ENCODE results near the gene CACNG4. TPM values are rescaled to one million over a fixed set of nuclear protein-coding genes. Genes with fewer than 3 reads are reported as not detected.

The CACNG4 gene
- total RNA-seq, 1 experiment from 2014 or later: not detected

GRCh38 chr17:66960613-66961012 is 3.9 kb upstream of the CACNG4 start:
- Histone ChIP-seq H4K20me1 (ENCODE audit: insufficient read depth, low read depth, low read length) (no peaks in the 10 kb centered on the region), H3K9me3 (ENCODE audit: low read length) (no peaks in the 10 kb centered on the region), H3K79me2 (ENCODE audit: low read length) (no peaks in the 10 kb centered on the region), H3K4me2 (ENCODE audit: low read depth, low read length, poor library complexity, severe bottlenecking) (no peak overlapping the region), H3K27ac (ENCODE audit: low read length) (no peak overlapping the region), H2AFZ (ENCODE audit: low read length) (no peak overlapping the region), H3K9me2 (replicated peaks; ENCODE audit: insufficient read depth, low read length) (no peaks in the 10 kb centered on the region), H3K4me1 (ENCODE audit: low read length) (no peaks in the 10 kb centered on the region), H3K9ac (ENCODE audit: low read length) (no peak overlapping the region), H3K36me3 (ENCODE audit: insufficient read depth, low read length) (no peaks in the 10 kb centered on the region), H3K27me3 (ENCODE audit: low read length) (no peaks in the 10 kb centered on the region), H3K4me3 (ENCODE audit: low read length) (no peak overlapping the region)
- no peak for DNase-seq

DNA sequence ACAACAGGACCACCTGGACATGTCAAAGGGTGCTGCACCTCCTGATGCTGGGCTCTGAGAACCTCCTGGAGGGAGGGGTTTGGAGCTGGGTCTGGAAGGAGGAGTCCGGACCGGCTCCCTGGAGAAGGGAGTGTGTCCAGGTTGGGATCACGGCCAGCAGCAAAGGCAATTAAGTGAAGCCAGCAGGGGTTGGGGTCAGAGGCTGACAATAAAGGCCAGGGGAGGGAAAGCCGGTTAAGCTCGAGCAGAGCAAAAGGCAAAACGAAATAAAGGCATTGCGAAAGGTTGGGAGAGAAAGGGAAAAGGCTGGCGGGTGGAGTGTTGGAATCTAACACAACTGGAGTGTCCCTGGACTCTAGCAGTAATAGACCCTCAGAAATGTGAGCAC is 992 bp upstream of the CACNG4 start:
- Histone ChIP-seq H3K9me3 (ENCODE audit: low read length) (no peaks in the 10 kb centered on the region), H3K79me2 (ENCODE audit: low read length) (no peaks in the 10 kb centered on the region), H3K4me3 (ENCODE audit: low read length) (no peak overlapping the region), H3K9ac (ENCODE audit: low read length) (no peak overlapping the region), H3K9me2 (replicated peaks; ENCODE audit: insufficient read depth, low read length) (no peaks in the 10 kb centered on the region), H3K27ac (ENCODE audit: low read length) (no peak overlapping the region), H3K4me1 (ENCODE audit: low read length) (no peaks in the 10 kb centered on the region), H3K27me3 (ENCODE audit: low read length) (no peaks in the 10 kb centered on the region), H3K36me3 (ENCODE audit: insufficient read depth, low read length) (no peaks in the 10 kb centered on the region), H4K20me1 (ENCODE audit: insufficient read depth, low read depth, low read length) (no peaks in the 10 kb centered on the region), H3K4me2 (ENCODE audit: low read depth, low read length, poor library complexity, severe bottlenecking) (no peak overlapping the region), H2AFZ (ENCODE audit: low read length) (no peak overlapping the region)
- DNase-seq: no peak

GRCh38 chr17:66964930-66965800 is 658 bp downstream of the CACNG4 start:
- no peaks in the 10 kb centered on the region for H3K9me2 ChIP-seq (replicated peaks; ENCODE audit: insufficient read depth, low read length)
- no peak overlapping the region for H2AFZ ChIP-seq (ENCODE audit: low read length)
- DNase-seq: no peak
- no peak overlapping the region for H3K9ac ChIP-seq (ENCODE audit: low read length)
- no peaks in the 10 kb centered on the region for H3K36me3 ChIP-seq (ENCODE audit: insufficient read depth, low read length)
- H3K27me3 ChIP-seq (ENCODE audit: low read length): no peaks in the 10 kb centered on the region
- no peak overlapping the region for H3K4me2 ChIP-seq (ENCODE audit: low read depth, low read length, poor library complexity, severe bottlenecking)
- no peaks in the 10 kb centered on the region for H4K20me1 ChIP-seq (ENCODE audit: insufficient read depth, low read depth, low read length)
- H3K9me3 ChIP-seq (ENCODE audit: low read length): no peaks in the 10 kb centered on the region
- H3K4me3 ChIP-seq (ENCODE audit: low read length): no peak overlapping the region
- H3K4me1 ChIP-seq (ENCODE audit: low read length): no peaks in the 10 kb centered on the region
- no peaks in the 10 kb centered on the region for H3K79me2 ChIP-seq (ENCODE audit: low read length)
- H3K27ac ChIP-seq (ENCODE audit: low read length): no peak overlapping the region

DNA sequence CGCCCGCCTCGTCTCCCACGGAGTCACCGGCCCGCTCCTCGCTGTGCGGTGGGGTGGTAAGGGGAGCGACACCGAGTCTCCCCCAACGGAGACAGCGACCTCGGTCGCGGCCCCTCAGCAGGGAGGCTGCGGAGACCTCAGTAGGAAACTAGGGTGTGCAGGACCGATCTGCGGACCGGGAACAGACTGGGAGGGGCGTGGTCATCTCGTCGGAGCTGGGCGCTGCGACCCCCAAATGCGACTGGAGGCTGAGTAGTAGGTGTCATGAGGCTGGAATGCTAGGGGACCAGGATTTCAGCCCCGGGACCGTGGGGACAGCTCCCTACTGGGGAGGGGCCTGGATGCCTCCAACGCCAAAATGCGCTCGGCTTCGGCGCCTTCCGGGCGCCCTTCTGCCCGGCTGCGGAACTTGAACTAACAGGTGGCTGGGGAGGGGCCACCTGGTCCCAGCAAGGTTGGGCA is 1.3 kb downstream of the CACNG4 start:
- no peak overlapping the region for H3K4me3 ChIP-seq (ENCODE audit: low read length)
- H3K27me3 ChIP-seq (ENCODE audit: low read length): no peaks in the 10 kb centered on the region
- no peak overlapping the region for H3K9ac ChIP-seq (ENCODE audit: low read length)
- no peak overlapping the region for H3K4me2 ChIP-seq (ENCODE audit: low read depth, low read length, poor library complexity, severe bottlenecking)
- H3K9me3 ChIP-seq (ENCODE audit: low read length): no peaks in the 10 kb centered on the region
- H3K36me3 ChIP-seq (ENCODE audit: insufficient read depth, low read length): no peaks in the 10 kb centered on the region
- H2AFZ ChIP-seq (ENCODE audit: low read length): no peak overlapping the region
- H4K20me1 ChIP-seq (ENCODE audit: insufficient read depth, low read depth, low read length): no peaks in the 10 kb centered on the region
- H3K27ac ChIP-seq (ENCODE audit: low read length): no peak overlapping the region
- no peaks in the 10 kb centered on the region for H3K9me2 ChIP-seq (replicated peaks; ENCODE audit: insufficient read depth, low read length)
- no peaks in the 10 kb centered on the region for H3K4me1 ChIP-seq (ENCODE audit: low read length)
- no peak for DNase-seq
- H3K79me2 ChIP-seq (ENCODE audit: low read length): no peaks in the 10 kb centered on the region

DNA sequence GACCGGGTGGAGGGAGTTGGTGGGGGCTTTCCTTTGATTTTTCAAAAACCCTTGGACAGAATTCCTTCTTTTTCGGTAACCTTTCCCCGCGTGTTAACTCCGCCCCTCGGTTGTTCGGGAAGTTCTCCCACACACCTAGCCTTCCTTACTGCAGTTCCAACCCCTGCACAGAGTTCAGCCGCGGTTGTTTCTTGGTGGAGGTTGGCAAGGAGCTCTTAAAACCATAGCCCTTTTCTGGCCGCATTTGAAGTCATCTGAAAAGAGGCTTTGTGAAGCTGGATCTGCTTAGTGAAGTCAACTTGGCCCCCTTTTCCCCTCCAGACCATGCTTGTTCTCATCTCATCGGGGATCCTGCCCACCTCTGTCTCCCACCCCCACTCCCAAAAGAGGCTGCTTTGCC is 1.8 kb downstream of the CACNG4 start:
- H3K4me3 ChIP-seq (ENCODE audit: low read length): no peak overlapping the region
- no peaks in the 10 kb centered on the region for H3K79me2 ChIP-seq (ENCODE audit: low read length)
- H3K9me2 ChIP-seq (replicated peaks; ENCODE audit: insufficient read depth, low read length): no peaks in the 10 kb centered on the region
- no peaks in the 10 kb centered on the region for H3K9me3 ChIP-seq (ENCODE audit: low read length)
- no peaks in the 10 kb centered on the region for H3K27me3 ChIP-seq (ENCODE audit: low read length)
- H2AFZ ChIP-seq (ENCODE audit: low read length): no peak overlapping the region
- no peak overlapping the region for H3K27ac ChIP-seq (ENCODE audit: low read length)
- no peak overlapping the region for H3K4me2 ChIP-seq (ENCODE audit: low read depth, low read length, poor library complexity, severe bottlenecking)
- no peak for DNase-seq
- no peaks in the 10 kb centered on the region for H3K4me1 ChIP-seq (ENCODE audit: low read length)
- no peaks in the 10 kb centered on the region for H4K20me1 ChIP-seq (ENCODE audit: insufficient read depth, low read depth, low read length)
- no peak overlapping the region for H3K9ac ChIP-seq (ENCODE audit: low read length)
- no peaks in the 10 kb centered on the region for H3K36me3 ChIP-seq (ENCODE audit: insufficient read depth, low read length)

DNA sequence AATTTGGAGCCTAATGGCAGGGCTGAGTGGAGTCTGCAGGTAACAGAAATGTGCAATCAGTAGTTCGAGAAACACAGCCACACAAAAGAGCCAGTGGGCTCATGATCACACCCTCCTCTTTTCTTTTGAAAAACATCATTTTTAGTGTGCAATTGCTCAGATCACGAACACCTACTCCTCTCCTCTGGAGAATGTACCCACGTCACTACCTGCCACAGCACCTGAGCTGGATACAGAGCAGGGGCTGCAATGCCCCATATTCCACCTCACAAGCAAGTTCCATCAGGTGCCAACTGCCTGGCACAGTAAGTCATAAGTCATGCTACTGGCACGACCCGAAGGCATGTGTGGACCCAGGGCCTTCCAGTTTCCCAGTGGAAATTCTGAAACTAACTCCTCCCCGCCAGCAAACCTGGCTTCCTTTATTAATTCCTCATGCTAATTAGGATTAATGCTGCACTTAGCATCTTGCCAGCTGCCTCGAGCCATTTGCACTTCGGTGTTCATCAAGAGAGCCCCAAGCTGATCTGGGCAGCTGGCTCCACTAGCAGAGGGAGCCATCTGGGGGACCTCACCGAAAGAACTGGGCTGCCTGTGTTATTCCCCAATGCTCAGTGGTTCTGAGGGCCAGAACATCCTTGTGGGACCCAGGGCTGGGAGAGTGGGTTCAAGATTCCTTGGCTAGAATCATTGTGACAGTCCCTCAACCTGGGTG is 2.4 kb downstream of the CACNG4 start:
- no peak overlapping the region for H3K4me3 ChIP-seq (ENCODE audit: low read length)
- no peak for DNase-seq
- H3K9ac ChIP-seq (ENCODE audit: low read length): no peak overlapping the region
- no peaks in the 10 kb centered on the region for H3K27me3 ChIP-seq (ENCODE audit: low read length)
- no peak overlapping the region for H2AFZ ChIP-seq (ENCODE audit: low read length)
- no peaks in the 10 kb centered on the region for H3K9me3 ChIP-seq (ENCODE audit: low read length)
- no peaks in the 10 kb centered on the region for H3K79me2 ChIP-seq (ENCODE audit: low read length)
- H3K4me2 ChIP-seq (ENCODE audit: low read depth, low read length, poor library complexity, severe bottlenecking): no peak overlapping the region
- no peak overlapping the region for H3K27ac ChIP-seq (ENCODE audit: low read length)
- no peaks in the 10 kb centered on the region for H3K9me2 ChIP-seq (replicated peaks; ENCODE audit: insufficient read depth, low read length)
- no peaks in the 10 kb centered on the region for H3K4me1 ChIP-seq (ENCODE audit: low read length)
- no peaks in the 10 kb centered on the region for H4K20me1 ChIP-seq (ENCODE audit: insufficient read depth, low read depth, low read length)
- H3K36me3 ChIP-seq (ENCODE audit: insufficient read depth, low read length): no peaks in the 10 kb centered on the region

DNA sequence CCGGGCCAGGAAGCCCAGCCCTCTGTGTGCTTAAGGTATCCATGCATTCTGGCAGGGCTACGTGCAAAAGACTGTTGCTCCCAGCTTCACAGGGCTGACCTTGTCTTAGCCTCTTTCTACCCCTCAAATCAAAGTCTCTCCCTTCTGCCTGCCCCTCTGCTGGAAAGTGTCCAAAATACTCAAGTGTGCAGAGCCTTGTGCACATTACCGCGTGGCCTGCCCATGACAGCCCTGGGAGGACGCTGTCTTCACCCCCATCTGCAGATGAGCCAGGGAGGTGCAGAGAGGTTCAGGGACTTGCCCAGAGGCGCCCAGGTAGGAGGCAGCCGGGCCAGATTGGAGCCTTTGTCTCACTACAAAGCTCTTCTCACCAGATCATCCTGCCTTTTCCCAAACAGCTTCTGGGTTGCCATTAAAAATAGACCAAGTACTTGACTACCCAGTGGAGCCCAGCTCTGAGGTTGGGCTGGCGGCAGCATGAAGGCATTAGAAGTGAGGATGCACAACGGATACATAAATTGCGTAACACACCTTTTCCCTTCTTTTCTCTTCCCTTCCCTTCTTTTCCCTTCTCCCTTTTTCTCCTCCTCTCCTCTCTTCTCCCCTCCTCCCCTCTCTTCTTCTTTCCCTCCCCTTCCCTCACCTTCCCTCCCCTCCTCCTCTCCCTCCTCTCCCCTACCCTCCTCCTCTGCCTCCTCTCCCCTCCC is 3.5 kb downstream of the CACNG4 start:
- no peak overlapping the region for H2AFZ ChIP-seq (ENCODE audit: low read length)
- no peak overlapping the region for H3K27ac ChIP-seq (ENCODE audit: low read length)
- DNase-seq: no peak
- H3K27me3 ChIP-seq (ENCODE audit: low read length): no peaks in the 10 kb centered on the region
- no peaks in the 10 kb centered on the region for H3K79me2 ChIP-seq (ENCODE audit: low read length)
- no peaks in the 10 kb centered on the region for H3K4me1 ChIP-seq (ENCODE audit: low read length)
- H3K9me2 ChIP-seq (replicated peaks; ENCODE audit: insufficient read depth, low read length): no peaks in the 10 kb centered on the region
- no peaks in the 10 kb centered on the region for H3K36me3 ChIP-seq (ENCODE audit: insufficient read depth, low read length)
- no peak overlapping the region for H3K4me2 ChIP-seq (ENCODE audit: low read depth, low read length, poor library complexity, severe bottlenecking)
- H3K9ac ChIP-seq (ENCODE audit: low read length): no peak overlapping the region
- H3K9me3 ChIP-seq (ENCODE audit: low read length): no peaks in the 10 kb centered on the region
- H3K4me3 ChIP-seq (ENCODE audit: low read length): no peak overlapping the region
- H4K20me1 ChIP-seq (ENCODE audit: insufficient read depth, low read depth, low read length): no peaks in the 10 kb centered on the region

GRCh38 chr17:66968916-66969315 is 4.4 kb downstream of the CACNG4 start:
- no peaks in the 10 kb centered on the region for H3K36me3 ChIP-seq (ENCODE audit: insufficient read depth, low read length)
- H3K4me3 ChIP-seq (ENCODE audit: low read length): no peak overlapping the region
- H3K27ac ChIP-seq (ENCODE audit: low read length): no peak overlapping the region
- no peaks in the 10 kb centered on the region for H4K20me1 ChIP-seq (ENCODE audit: insufficient read depth, low read depth, low read length)
- no peak overlapping the region for H3K9ac ChIP-seq (ENCODE audit: low read length)
- H3K9me3 ChIP-seq (ENCODE audit: low read length): no peaks in the 10 kb centered on the region
- no peaks in the 10 kb centered on the region for H3K79me2 ChIP-seq (ENCODE audit: low read length)
- no peak for DNase-seq
- H3K4me2 ChIP-seq (ENCODE audit: low read depth, low read length, poor library complexity, severe bottlenecking): no peak overlapping the region
- no peaks in the 10 kb centered on the region for H3K9me2 ChIP-seq (replicated peaks; ENCODE audit: insufficient read depth, low read length)
- no peaks in the 10 kb centered on the region for H3K27me3 ChIP-seq (ENCODE audit: low read length)
- H2AFZ ChIP-seq (ENCODE audit: low read length): no peak overlapping the region
- no peaks in the 10 kb centered on the region for H3K4me1 ChIP-seq (ENCODE audit: low read length)
